GM15510 (cell line): ENCODE data around the gene ZBTB12.

Source experiments
- POLR2A ChIP-seq: IDR thresholded peaks from 3 replicates; pipeline ENCODE4 v1.6.1; 2011; ENCODE audit warnings: borderline replicate concordance; ENCODE audit not compliant: insufficient read length; ENCODE audit errors: extremely low read depth

ZBTB12 gene

GRCh38 chr6:31901415-31901952 lies 402 bp downstream of the ZBTB12 start:
- TF ChIP-seq POLR2A: no peak

DNA sequence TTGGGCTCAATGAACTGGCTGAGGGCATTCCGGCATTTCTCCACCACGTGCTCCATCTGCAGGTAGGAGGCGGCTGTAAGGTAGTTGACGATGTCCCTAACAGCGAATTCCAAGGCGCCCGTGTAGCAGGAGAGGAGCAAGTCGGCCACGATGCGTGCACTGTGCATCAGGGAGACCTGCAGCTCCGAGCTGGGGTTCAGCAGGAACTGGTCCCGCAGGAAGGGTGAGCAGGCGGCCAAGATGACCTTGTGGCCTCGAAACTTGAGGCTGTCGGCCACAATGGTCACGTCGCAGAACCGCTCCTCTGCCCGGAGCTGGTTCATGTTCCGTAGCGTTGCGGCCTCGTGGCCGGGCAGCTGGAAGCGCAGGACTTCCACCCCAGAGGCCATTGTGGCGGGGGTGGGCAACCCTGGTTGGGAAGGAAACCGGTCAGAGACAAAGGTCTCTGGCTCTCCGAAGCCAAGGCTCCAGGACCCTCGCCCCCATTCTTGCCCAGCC lies 920 bp downstream of the ZBTB12 start:
- TF ChIP-seq POLR2A: no peak

- no peak for TF ChIP-seq POLR2A
Observed at GRCh38 chr6:31899882-31900722, 1.8 kb downstream of the ZBTB12 start.

DNA sequence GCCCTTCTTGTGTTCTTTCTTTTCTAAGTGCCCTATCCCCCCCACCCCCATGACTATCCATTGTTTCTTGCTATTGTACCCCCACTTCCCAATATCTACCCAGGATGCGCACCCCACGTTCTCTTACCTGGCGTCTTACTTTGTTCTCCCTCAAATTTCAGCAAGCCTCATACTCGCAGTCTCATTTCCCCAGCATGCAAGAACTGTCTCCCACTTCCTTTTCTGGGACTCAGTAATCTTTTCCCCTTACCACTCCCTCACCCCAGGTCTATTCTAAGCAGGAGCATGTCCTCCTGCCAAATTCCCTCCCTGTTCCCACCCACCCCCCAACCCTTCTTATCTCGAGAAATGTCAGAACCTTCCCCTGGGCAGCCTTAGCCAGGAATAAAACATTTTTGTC lies 2.7 kb downstream of the ZBTB12 start:
- no peak for TF ChIP-seq POLR2A

DNA sequence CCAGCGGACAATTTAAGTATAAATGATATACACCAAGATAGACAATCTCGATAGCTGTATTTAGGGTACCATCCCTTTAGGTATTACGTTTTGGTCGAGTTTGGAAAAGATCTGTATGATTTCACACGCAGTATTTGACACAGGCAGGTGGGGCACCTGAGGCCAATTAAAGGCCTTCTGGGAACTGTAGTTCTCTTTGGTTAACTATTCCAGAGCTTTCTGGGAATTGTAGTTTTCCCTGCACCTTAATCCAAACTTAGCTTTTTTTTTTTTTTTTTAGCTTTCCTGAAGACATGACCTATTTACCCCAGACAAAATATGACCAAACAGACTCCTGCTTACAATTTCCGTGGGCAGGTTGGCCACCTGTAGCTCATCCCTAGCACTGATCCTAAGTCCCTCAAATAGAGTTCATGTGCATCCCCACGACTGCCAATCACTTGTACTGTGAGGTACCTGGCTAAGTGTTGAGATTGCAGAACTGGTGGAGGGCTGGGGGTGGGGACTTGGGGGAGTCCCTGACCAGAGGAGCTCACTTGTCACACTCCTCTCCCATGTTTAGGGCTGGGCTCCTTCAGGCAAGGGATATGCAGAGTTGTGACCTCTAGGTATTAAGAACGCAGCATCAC lies 3.4 kb downstream of the ZBTB12 start:
- TF ChIP-seq POLR2A: no peak

GRCh38 chr6:31897612-31898382 lies 4.1 kb downstream of the ZBTB12 start, which contains the start of gene EHMT2:
EHMT2 (minus strand) TSS chr6:31897698; CDS start chr6:31897677, 21 bp downstream.
- TF ChIP-seq POLR2A: peak; percentile 75

DNA sequence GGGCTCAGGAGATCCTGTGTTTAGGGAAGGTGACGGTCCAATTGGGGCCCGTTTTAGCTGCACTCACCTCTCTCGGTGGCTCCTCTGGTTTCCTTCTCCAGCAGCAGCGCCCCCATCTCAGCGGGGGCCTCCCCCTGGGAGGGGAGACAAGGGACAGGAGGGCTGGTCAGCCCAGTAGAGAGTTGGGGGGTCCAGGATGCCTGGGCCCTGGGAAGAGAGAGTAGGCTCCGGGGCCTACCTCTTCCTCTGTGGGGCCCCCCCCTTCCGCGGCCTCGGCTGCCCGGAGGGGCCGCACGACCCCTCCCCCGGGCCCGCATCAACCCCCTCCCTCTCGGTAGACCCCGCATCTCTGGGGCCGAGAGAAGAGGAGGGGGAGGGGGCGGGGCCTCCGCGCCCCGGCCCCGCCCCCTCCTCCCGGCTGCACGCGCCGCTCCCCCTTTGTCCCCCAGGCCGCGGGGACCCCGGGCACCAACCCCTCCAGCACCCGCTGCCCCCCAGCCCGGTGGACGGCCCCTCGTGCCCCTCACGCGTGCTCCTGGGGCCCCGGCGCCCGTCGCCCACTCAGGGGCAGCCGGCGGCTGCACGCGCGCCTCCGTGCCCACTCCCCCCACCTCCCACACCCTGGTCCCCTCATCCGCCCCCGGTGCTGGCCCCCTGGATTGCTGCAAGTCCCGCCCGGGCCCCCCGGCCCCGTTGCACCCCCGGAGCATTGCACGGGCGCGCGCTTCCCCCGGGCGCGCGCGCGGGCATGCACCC lies 4.9 kb downstream of the ZBTB12 start:
- TF ChIP-seq POLR2A: no peak

DNA sequence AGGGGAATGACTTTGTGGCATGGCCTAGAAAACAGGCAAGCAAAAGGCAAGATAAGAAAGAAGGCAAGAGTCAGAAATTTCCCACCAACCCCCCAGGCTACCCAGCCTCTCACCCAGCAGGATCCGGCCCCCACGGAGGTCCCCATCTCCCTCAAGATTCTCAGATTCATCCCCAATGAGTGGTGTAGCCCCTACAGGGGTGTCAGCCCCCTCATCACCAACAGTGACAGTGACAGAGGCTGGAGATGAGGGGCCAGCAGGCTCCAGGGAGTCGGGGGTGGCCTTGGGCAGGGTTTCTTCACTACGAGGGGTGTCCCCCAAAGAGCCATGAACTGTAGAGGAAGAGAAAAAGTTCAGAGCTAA lies 5.4 kb downstream of the ZBTB12 start:
- TF ChIP-seq POLR2A: no peak

- TF ChIP-seq POLR2A: no peak
Observed at GRCh38 chr6:31892821-31893220, 9.1 kb downstream of the ZBTB12 start.

DNA sequence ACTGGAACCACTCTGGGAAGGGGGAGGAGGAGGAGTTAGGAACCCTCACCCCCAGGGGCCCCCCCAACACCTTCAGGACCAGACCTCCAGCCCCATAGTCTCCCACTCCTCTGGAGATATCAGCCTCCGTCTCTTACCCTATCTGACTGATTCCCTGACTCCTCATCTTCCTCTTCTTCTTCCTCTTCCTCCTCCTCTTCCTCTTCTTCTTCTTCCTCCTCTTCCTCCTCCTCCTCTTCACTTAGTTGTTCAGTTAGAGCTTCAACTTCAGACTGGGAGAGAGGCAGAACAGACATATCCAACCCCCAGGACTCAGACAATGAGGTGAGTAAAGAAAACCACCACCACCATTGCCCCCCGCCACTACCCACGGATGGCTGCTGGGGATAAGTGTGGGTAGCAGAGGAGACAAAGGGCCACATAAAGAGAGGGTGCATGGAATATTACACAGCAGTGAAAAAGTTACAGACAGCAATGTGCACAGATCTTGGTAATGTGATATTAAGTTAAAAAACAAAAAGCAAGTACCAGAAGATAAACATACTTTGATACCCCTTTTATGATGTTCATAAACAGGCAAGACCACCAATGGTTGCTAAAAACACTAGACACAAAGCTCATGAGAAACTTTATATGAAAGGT lies 12.4 kb downstream of the ZBTB12 start:
- TF ChIP-seq POLR2A: no peak

DNA sequence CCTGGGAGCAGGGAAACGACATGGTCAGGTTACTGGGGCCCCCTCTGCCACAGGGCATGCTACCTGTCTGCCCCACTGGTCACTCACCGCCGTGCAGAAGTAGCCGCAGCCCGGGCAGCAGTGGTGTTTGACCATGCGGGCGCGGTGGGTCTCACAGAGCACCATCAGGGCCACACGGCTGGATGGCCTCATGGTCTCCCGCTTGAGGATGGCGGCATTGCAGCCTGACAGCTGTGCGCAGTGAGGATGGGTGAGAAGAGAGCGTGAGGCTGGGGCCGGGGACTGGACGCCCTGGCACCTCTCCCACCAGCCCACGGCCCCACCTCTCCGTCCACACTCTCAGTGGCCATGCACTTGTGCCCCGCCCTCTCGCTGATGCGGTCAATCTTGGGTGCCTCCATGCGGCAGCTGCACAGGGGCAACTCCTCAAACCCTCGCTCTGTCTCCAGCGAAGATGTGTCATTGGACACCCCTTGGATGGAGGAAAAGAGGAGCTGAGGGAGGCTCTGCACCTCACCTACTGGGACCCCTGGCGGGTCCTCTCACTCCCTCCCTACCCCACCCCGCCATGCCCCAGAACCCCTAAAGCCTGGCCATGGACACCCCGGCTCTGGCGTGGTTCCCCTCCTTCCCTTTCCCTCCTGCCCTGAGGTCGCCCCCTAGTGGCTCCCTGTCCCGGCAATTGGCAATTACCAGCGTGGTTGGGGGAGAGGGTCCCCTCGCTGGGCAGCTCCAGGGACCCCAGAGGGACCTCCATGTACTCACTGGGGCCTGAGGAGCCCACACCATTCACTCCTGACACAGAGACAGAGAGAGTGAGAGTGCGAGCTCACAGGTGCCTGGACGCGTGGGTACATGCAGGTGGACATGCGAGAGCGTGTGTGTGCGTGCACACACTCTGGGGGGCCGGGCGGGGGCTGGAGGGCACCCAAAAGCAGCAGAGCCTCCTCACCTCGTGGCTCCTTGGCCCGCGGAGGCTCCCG lies 13.3 kb downstream of the ZBTB12 start:
- no peak for TF ChIP-seq POLR2A

GRCh38 chr6:31887173-31888007 lies 14.5 kb downstream of the ZBTB12 start:
- TF ChIP-seq POLR2A: no peak
